Mononuclear cell (primary cell): Measurements from ENCODE around the gene ZSCAN22. TPM values are rescaled to one million over a fixed set of nuclear protein-coding genes. Genes with fewer than 3 reads are reported as not detected.
"Not testable (repeated sequence)": the region's sequence is repeated elsewhere in the genome, so short reads cannot be mapped to it uniquely, and the experiment has no call there.

Experiments used
- H3K27me3 ChIP-seq: 2 replicates; pipeline ENCODE4 v1.6.0; 2011; ENCODE audit warnings: low read length, control low read depth; ENCODE audit not compliant: insufficient read depth
- H3K4me1 ChIP-seq: 2 replicates; pipeline ENCODE4 v1.5.1; 2011; ENCODE audit warnings: mild to moderate bottlenecking, low read length, control low read depth; ENCODE audit not compliant: insufficient read depth
- H3K4me3 ChIP-seq: 2 replicates; pipeline ENCODE4 v1.5.1; 2011; ENCODE audit warnings: mild to moderate bottlenecking, low read length, moderate library complexity
- H3K9me3 ChIP-seq: 2 replicates; pipeline ENCODE4 v1.5.1; 2011; ENCODE audit warnings: low read depth, mild to moderate bottlenecking, control low read depth, low read length
- total RNA-seq: library from RNA; depleted of rRNA; stranded (reverse); fragments of >200 nt; gene quantifications from one replicate; pipeline ENCODE4 v1.2.3, GENCODE V29; 2012

The ZSCAN22 gene
- total RNA-seq, 1 donor = 0.52 TPM

DNA sequence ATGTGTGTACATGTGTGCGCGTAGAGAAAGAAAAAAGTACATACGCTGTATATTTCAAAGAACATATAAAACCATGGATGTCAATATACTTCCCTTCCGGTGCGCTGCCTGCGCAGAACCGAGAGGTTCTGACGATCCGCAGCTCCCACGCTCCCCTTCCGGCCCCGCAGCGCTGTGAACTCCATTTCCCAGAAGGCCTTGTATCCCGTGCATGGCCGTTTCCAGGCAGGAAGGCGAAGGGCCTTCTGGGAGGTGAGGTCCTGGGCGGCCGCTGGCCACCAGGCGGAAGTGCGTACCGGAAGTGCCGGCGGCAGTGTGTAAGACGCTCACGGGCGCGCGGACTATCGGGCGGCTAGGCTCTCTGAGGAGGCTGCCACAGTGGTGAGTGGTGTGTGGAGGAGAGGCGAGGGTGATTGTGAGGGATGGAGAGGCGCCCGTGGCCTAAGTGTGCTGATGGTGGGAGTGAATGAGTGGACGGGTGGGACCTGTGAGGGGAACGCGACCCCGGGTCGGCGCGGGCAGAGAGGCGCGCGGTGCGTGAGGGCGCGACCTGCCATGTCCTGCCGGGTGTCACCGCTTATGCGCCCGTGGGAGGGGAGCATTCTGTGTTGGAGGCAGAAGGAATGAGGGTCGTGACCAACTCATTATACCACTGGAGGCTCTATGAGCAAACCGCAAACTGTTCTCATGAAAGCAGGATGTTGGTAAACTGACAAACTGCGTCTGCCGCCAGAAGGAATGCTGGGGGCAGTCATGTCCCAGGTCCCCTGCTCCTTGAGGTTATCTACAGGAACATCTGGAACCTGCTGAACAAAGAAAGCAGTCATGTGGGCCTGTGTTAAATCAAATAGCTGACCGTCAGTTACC lies 21.5 kb upstream of the ZSCAN22 start, which contains the start of gene ERVK3-1:
Gene ERVK3-1 (plus strand): TSS at position 313 of the 867 bp plus-strand sequence. CDS start 6,792 bp downstream, outside the sequence.
- Histone ChIP-seq H3K4me3 (peak within 1 kb of the TSS; percentile 86), H3K27me3 (no peaks in the 10 kb centered on the region), H3K9me3 (peaks cover 5% of the 10 kb centered on the region), H3K4me1 (peaks cover 15% of the 10 kb centered on the region)

DNA sequence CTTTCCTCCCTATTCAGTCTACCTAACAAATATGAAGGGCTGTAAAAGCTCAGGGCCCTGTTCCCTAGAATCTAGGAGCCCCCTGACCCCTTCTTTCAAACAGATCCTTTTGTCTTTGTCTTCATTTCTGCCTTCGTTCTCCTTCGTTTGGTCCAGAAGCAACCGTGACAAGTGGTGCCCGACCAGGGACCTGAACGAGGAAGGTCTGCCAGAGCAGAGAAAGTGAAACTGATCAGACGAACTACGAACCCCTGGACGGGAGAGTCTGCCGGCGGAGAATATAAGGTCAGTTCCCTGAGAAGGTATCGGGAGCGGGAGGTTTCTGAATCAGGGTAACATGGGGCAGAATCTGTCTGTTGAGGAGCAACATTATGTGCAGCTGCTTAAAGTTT lies 20.9 kb upstream of the ZSCAN22 start:
- Histone ChIP-seq H3K4me1 (peaks cover 15% of the 10 kb centered on the region), H3K9me3 (peaks cover 5% of the 10 kb centered on the region), H3K4me3 (peak overlapping the region; percentile 86), H3K27me3 (no peaks in the 10 kb centered on the region)

DNA sequence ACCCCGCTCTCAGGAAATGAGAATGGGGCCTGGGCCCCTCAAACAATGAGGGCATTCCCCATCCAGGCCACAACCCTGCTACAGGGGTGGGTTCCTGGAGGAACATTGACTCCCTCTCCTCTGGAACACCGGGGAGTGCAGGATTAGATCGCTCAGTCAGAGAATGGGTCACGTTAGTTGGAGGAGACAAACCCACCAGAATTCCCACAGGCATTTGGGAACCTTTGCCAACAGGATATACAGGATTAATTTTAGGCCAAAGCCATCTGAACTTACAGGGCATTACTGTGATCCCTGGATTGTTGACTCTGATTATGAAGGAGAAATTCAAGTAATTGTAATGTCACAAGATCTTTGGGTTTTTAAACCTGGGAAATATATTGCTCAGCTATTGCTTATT lies 19.1 kb upstream of the ZSCAN22 start:
- Histone ChIP-seq H3K4me3 (no peak overlapping the region), H3K9me3 (peaks cover 14% of the 10 kb centered on the region), H3K4me1 (peaks cover 15% of the 10 kb centered on the region), H3K27me3 (no peaks in the 10 kb centered on the region)

DNA sequence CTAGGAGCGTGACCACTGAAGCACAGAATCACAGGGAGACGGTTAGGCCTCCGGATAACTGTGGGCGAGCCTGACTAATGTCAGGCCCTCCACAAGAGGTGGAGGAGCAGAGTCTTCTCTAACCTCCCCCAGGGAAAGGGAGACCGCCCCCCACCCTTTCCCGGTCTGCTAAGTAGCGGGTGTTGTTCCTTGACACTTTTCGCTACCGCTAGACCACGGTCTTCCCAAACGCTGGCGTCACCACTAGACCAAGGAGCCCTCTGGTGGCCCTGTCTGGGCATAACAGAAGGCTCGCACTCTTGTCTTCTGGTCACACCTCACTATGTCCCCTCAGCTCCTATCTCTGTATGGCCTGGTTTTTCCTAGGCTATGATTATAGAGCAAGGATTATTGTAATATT lies 16.1 kb upstream of the ZSCAN22 start:
- not testable (repeated sequence) for H3K4me1 ChIP-seq, H3K4me3 ChIP-seq, H3K27me3 ChIP-seq
- peaks cover 14% of the 10 kb centered on the region for H3K9me3 ChIP-seq

DNA sequence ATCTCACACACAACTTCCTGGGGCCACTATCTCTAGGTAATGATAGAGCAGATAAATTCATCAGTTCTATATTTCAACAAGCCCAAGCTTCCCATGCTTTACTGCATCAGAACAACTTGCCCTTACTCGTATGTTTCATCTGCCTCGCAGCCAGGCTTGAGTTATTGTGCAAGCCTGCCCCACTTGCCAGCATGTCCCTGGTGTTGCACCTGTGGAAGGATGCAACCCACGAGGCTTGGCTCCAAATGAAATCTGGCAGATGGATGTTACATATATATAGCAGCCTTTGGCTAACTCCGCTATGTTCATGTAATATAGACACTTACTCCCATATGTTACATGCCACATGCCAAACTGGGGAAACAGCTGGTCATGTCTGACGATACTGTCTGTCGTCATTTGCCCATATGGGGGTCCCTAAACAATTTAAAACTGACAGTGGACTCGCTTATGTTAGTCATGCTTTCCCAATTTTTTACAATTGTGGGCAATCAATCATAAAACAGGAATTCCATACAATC lies 15.4 kb upstream of the ZSCAN22 start:
- Histone ChIP-seq H3K27me3 (no peaks in the 10 kb centered on the region), H3K9me3 (peaks cover 14% of the 10 kb centered on the region), H3K4me3 (no peak overlapping the region), H3K4me1 (peaks cover under 1% of the 10 kb centered on the region)

DNA sequence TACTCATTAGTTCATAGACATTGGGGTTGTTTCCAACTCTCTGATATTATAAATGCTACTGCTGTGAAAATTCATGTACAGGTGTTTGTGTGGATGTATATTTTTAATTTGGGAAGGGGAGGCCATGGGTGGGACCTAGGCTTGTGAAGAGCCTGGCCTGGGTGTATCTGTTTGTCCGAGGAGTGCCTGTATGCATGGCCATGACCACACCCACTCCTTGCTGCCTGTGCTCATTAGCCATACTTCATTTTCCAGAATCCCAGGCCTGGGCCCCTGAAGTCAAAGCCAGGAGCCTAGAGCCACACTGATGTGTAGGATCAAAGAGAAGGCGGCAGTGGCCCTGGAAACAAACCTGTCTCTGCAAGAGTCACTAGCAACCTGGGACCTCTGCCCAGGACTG lies 11.2 kb upstream of the ZSCAN22 start:
- Histone ChIP-seq H3K4me3 (no peak overlapping the region), H3K4me1 (no peaks in the 10 kb centered on the region), H3K9me3 (peaks cover 8% of the 10 kb centered on the region), H3K27me3 (no peaks in the 10 kb centered on the region)

DNA sequence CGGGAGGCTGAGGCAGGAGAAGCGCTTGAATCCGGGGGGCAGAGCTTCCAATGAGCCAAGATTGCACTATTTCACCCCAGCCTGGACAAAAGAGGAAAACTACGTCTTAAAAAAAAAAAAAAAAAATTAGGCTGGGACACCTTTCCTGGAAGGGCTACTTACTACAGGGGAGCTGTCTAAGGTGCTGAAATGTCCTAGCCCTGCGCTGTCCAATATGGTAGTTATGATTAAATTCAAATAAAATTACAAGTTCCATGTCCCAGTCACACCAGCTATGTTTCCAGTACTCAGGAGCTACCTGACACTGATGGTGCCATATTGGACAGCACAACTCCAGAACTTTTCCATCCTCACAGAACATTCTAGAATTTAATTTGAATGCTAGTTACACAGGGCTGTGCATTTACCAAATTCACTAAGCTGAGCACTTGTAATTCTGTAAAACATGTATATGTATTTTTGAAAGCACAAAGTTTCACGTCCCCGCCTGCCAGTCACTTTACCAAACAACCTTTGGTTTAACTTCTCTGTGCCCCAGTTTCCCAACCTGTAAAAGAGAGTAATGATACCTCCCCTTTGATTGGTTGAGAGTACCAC lies 9.2 kb upstream of the ZSCAN22 start:
- H3K9me3 ChIP-seq = no peaks in the 10 kb centered on the region
- H3K27me3 ChIP-seq = no peaks in the 10 kb centered on the region
- H3K4me1 ChIP-seq = no peaks in the 10 kb centered on the region
- H3K4me3 ChIP-seq = no peak overlapping the region

DNA sequence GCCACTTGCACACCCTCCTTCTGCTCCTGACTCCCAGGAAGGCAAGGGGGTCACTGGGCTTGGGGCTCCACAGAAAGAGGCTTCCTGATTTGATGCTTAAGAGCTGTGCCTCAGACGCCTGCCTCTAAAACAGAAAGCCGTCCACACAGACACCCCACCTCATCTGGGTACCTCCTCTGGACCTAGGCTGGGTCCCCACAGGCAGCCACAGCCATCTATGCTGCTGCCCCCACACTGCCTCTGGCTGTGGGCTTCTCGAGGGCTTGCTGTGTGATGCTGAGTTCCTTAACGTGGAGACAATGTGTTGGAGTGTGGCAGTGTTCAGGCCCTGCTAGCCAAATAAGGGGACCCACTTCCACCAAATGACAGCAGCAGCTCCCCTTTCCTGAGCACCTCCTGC lies 8.5 kb upstream of the ZSCAN22 start:
- no peaks in the 10 kb centered on the region for H3K27me3 ChIP-seq

DNA sequence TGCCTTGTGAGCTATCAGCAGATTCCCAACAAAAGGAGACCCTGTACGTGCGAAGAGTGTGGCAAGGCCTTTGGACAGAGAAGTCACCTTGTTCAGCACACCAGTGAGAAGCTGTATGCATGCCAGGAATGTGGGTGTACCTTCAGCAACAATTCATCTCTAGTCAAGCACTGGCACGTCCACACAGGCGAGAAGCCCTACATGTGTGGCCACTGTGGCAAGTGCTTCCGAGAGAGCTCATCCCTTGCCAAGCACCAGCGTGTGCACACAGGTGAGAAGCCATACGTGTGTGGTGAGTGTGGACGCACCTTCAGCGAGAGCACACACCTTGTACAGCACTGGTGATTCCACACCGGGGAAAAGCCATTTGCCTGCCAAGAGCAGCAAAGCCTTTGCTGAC lies 7.6 kb upstream of the ZSCAN22 start:
- Histone ChIP-seq H3K4me3 (no peak overlapping the region), H3K27me3 (no peaks in the 10 kb centered on the region), H3K4me1 (no peaks in the 10 kb centered on the region), H3K9me3 (no peaks in the 10 kb centered on the region)

More for the DNA sequence above, 8.5 kb upstream of the ZSCAN22 start:
- no peak overlapping the region for H3K4me3 ChIP-seq
- no peaks in the 10 kb centered on the region for H3K9me3 ChIP-seq
- no peaks in the 10 kb centered on the region for H3K4me1 ChIP-seq

DNA sequence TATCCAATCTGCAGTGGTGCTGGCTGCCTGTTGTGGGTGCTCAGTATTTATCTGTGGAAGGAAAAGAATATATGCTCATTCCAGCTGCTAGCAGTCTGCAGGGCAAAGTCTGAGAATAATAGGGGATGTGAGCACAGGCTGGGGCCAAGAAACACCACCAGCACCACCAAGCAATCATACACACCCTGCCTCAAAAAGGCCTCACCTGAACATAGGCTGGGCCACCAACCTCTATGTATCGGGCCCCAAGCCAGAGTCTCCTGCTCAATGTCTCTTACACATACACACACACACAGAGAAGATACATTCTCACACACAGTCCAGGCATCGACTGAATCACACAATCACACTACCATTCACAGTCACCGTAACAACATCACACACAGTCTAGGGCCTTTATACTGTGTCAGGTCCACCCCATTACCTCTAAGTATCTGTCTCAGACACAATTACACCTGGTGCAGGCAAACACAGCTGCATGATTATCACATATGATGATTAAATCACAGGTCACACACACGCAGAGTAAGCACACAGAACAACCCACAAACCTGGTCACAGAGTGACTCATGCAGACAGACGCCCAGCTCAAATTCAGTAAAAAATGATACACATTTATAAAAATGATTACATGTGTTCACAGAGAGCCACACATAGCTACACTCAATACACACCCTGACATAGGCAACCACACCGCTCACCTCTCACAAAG lies 1.3 kb upstream of the ZSCAN22 start:
- H3K4me3 ChIP-seq = no peak overlapping the region
- peaks cover 31% of the 10 kb centered on the region for H3K4me1 ChIP-seq
- H3K9me3 ChIP-seq = no peaks in the 10 kb centered on the region
- no peaks in the 10 kb centered on the region for H3K27me3 ChIP-seq

DNA sequence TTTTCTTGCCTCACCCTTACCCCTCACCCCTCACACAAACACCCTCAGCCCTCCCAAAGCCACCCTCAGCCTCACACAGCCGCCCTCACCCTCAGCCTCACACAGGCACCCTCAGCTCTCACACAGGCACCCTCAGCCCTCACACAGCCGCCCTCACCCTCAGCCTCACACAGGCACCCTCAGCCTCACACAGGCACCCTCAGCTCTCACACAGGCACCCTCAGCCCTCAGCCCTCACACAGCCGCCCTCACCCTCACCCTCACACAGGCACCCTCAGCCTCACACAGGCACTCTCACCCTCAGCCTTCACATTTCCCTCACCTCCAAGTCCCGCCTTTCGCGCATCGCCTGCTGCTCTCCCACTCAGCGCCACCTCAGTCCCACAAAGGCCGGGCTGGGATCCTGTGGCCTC lies 287 bp upstream of the ZSCAN22 start:
- Histone ChIP-seq H3K4me1 (peaks cover 31% of the 10 kb centered on the region), H3K4me3 (peak overlapping the region; percentile 65), H3K27me3 (no peaks in the 10 kb centered on the region), H3K9me3 (no peaks in the 10 kb centered on the region)

DNA sequence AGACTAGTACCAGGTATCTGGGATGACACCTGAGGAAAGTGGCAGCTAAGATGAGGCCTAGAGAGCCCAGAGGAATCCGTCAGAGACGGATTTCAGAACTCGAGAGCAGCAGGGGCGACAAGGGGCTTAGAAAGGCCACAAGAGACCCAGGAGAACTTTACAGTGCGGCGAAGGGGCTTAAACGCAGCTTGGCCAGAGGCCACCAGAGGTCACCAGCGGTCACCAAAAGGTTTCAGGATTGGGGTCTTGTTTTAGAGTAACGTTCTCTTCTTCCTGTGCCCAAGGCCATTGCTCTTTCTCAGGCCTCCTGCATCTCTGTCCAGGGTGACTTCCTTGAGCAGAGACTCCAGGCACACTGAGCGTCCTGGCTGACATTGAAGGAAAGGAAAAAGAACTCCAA lies 2.2 kb downstream of the ZSCAN22 start:
- H3K9me3 ChIP-seq = no peaks in the 10 kb centered on the region
- H3K4me1 ChIP-seq = peaks cover 31% of the 10 kb centered on the region
- no peaks in the 10 kb centered on the region for H3K27me3 ChIP-seq
- H3K4me3 ChIP-seq = no peak overlapping the region

DNA sequence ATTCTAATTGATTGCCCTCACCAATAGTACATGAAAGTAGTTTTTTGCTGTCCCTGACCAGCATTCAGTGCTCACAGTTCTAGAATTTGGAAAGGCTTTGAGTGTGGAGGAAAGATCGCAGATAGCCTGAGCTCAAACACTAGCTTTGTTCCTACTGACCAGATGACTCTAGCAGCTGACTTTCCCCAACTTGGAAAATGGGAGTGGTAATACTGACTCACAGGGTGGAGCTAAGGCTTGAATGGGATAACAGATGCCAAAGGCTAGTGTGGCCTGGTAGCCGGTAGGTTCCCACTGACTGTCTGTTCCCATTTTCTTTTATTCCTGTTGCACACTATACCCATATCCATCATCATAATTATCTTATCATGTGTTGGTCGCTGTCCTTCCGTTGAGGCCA lies 3.7 kb downstream of the ZSCAN22 start:
- H3K4me1 ChIP-seq = peaks cover 30% of the 10 kb centered on the region
- no peaks in the 10 kb centered on the region for H3K27me3 ChIP-seq
- no peaks in the 10 kb centered on the region for H3K9me3 ChIP-seq
- H3K4me3 ChIP-seq = no peak overlapping the region

DNA sequence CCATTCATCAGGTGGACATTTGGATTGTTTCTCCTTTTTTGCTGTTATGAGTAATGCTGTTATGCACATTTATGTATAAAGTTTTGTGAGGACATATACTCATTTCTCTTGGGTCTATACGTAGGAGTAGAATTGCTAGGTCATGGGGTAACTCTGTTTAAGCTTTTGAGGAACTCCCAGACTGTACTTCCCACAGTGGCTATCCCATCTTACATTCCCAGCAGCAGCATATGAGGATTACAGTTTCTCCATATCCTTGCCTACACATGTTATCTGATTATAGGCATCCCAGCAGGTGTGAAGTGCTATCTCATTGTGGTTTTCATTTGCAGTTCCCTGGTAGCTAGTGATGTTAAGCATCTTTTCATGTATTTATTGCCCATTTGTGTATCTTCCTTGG lies 5.9 kb downstream of the ZSCAN22 start:
- Histone ChIP-seq H3K9me3 (no peaks in the 10 kb centered on the region), H3K4me1 (peaks cover 11% of the 10 kb centered on the region), H3K27me3 (no peaks in the 10 kb centered on the region), H3K4me3 (no peak overlapping the region)

DNA sequence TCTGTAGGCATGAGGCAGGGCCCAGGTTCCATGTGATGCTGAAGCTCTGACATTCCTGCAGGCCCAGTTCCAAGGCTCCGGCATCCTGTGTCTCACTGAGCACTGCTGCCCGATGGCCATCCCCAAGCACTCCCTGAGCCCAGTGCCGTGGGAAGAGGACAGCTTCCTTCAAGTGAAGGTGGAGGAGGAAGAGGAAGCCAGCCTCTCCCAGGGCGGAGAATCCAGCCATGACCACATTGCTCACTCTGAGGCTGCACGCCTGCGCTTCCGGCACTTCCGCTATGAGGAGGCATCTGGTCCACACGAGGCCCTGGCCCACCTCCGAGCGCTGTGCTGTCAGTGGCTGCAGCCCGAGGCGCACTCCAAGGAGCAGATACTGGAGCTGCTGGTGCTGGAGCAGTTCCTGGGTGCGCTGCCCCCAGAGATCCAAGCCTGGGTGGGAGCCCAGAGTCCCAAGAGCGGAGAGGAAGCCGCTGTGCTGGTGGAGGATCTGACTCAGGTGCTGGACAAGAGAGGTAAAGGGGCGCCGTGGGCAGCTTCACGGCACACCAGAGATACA lies 8.0 kb downstream of the ZSCAN22 start:
- H3K4me1 ChIP-seq = no peaks in the 10 kb centered on the region
- H3K9me3 ChIP-seq = no peaks in the 10 kb centered on the region
- no peak overlapping the region for H3K4me3 ChIP-seq
- H3K27me3 ChIP-seq = no peaks in the 10 kb centered on the region
